ENCODE data around the gene FNDC3A.
"Not testable (repeated sequence)": the region's sequence is repeated elsewhere in the genome, so short reads cannot be mapped to it uniquely, and the experiment has no call there.

DNA sequence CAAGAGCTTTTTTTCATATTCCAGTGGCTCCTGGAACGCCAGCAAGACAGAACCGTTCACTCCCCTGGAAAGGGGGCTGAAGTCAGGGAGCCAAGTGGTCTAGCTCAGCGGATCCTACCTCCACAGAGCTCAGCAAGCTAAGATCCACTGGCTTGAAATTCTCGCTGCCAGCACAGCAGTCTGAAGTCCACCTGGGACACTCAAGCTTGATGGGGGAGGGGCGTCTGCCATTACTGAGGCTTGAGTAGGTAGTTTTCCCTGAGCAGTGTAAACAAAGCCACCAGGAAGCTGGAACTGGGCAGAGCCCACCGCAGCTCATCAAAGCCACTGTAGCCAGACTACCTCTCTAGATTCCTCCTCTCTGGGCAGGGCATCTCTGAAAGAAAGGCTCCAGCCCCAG, 142.7 kb downstream of the FNDC3A start:
- TF ChIP-seq, protein P1, sequence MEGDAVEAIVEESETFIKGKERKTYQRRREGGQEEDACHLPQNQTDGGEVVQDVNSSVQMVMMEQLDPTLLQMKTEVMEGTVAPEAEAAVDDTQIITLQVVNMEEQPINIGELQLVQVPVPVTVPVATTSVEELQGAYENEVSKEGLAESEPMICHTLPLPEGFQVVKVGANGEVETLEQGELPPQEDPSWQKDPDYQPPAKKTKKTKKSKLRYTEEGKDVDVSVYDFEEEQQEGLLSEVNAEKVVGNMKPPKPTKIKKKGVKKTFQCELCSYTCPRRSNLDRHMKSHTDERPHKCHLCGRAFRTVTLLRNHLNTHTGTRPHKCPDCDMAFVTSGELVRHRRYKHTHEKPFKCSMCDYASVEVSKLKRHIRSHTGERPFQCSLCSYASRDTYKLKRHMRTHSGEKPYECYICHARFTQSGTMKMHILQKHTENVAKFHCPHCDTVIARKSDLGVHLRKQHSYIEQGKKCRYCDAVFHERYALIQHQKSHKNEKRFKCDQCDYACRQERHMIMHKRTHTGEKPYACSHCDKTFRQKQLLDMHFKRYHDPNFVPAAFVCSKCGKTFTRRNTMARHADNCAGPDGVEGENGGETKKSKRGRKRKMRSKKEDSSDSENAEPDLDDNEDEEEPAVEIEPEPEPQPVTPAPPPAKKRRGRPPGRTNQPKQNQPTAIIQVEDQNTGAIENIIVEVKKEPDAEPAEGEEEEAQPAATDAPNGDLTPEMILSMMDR (IDR thresholded peaks at IDR 0.05): not testable (repeated sequence)
- not testable (repeated sequence) for TF ChIP-seq POLR2A (IDR thresholded peaks at IDR 0.05)
